H1 (cell line): ENCODE data around the gene COL6A3. TPM values are rescaled to one million over a fixed set of nuclear protein-coding genes. Genes with fewer than 3 reads are reported as not detected.

Experiments
- ASH2L ChIP-seq: fragments of 200-600, 300-600 bp; sonication (generic); IDR thresholded peaks from one replicate; pipeline ENCODE4 v1.7.1; 2017; ENCODE audit warnings: low read length
- JUND ChIP-seq: IDR thresholded peaks from 2 replicates; pipeline ENCODE4 v1.6.1; 2011; ENCODE audit warnings: mild to moderate bottlenecking, improper control_type of control experiment, low read length
- KDM1A ChIP-seq: fragments of 200-600, 300-600 bp; sonication (generic); IDR thresholded peaks from 2 replicates; pipeline ENCODE4 v1.7.1; 2016; ENCODE audit warnings: mild to moderate bottlenecking, low read length, borderline replicate concordance
- KDM5A ChIP-seq: fragments of 200-600 bp; IDR thresholded peaks from 2 replicates; pipeline ENCODE4 v1.7.1; 2012; ENCODE audit warnings: mild to moderate bottlenecking, low read length, inconsistent platforms, mixed read lengths
- POU5F1 ChIP-seq: IDR thresholded peaks from 2 replicates; pipeline ENCODE4 v1.6.1; 2011; ENCODE audit warnings: low read depth, mild to moderate bottlenecking, low read length, moderate library complexity
- SIRT6 ChIP-seq: IDR thresholded peaks from one replicate; pipeline ENCODE4 v1.7.1; 2012; ENCODE audit warnings: low read length, inconsistent platforms
- polyA plus RNA-seq, 7 experiments: library from polyadenylated mRNA; depleted of rRNA in 3 of 7; stranded (reverse) in 5 of 7; unstranded in 2 of 7; fragments of >200 nt in 5 of 7; fragments of 200-250 nt in 2 of 7; gene quantifications; 1 replicate in 5 of 7; 2 replicates in 1 of 7; 4 replicates in 1 of 7; pipeline versions ENCODE4 v1.2.1 to v1.2.3, GENCODE V29; 2011 to 2013; ENCODE audit warnings: missing spikeins in 2 of 7, mixed read lengths in 2 of 7
- total RNA-seq: library from RNA; stranded (reverse); fragmentation: NEBNext Ultra II Directional; extraction: Animal tissue kit (Norgen Biotek cat#: 25700); gene quantifications from 2 replicates; pipeline ENCODE4 v1.2.1, GENCODE V29; 2021
- TF ChIP-seq, protein P1 (sequence below), 3 experiments: IDR thresholded peaks; 1 replicate in 2 of 3; 2 replicates in 1 of 3; pipeline versions ENCODE4 v1.5.1 to v1.6.1; 2011; ENCODE audit warnings: low read length in 3 of 3, mild to moderate bottlenecking in 3 of 3, inconsistent platforms in 2 of 3, low read depth in 1 of 3, moderate library complexity in 1 of 3; ENCODE audit not compliant: insufficient read depth in 1 of 3; ENCODE audit errors: control extremely low read depth in 1 of 3

Gene COL6A3
- total and polyA plus RNA-seq, 2 of the 8 experiments (the other 6 are each of a cell fraction or from before 2014, with no cell fraction given): 1.2 to 3.4 TPM

DNA sequence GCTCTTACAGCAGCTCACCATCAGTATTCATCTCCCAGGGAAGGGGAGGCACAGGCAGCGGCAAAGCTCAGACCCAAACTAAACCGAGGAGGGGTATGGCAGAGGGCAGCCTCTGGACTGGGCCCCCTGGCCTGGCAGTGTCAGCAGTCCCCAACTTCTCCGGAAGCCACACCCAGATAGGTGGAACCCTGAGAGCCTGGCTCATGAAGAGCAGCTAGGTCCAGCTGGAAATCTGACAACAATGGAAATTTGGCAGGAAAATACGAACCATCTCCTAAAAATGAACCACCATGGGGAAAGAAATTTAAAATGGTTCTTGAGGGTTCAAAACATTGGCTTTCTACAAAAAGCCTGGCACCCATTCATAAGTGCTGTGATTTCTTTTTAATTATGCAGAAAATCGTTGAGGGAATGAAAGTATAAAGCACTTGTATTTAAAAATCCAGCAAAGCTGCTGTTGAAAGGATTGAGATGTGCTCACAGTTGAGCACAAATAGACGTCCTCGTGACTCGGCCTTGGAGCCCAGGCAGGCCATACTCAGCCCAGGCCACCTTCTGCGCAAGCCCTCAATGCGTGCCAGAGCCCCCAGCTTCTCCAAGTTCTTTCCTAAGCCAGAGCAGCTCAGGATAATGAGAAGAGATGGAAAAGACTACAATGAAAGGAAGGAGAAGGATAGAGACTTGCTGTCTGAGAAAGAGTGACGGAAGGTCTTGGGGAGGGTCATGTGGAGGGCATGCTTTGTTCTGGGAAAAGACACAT lies 93.0 kb downstream of the COL6A3 start (continued):
- TF ChIP-seq, protein P1, sequence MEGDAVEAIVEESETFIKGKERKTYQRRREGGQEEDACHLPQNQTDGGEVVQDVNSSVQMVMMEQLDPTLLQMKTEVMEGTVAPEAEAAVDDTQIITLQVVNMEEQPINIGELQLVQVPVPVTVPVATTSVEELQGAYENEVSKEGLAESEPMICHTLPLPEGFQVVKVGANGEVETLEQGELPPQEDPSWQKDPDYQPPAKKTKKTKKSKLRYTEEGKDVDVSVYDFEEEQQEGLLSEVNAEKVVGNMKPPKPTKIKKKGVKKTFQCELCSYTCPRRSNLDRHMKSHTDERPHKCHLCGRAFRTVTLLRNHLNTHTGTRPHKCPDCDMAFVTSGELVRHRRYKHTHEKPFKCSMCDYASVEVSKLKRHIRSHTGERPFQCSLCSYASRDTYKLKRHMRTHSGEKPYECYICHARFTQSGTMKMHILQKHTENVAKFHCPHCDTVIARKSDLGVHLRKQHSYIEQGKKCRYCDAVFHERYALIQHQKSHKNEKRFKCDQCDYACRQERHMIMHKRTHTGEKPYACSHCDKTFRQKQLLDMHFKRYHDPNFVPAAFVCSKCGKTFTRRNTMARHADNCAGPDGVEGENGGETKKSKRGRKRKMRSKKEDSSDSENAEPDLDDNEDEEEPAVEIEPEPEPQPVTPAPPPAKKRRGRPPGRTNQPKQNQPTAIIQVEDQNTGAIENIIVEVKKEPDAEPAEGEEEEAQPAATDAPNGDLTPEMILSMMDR (IDR thresholded peaks at IDR 0.05; ENCODE audit: control extremely low read depth in 1 of 3, insufficient read depth in 1 of 3, low read depth in 1 of 3, low read length in 3 of 3): no peak
- TF ChIP-seq KDM1A: no peak
- no peak for TF ChIP-seq SIRT6
- TF ChIP-seq KDM5A: no peak
- TF ChIP-seq ASH2L: no peak
- TF ChIP-seq JUND: no peak
- TF ChIP-seq POU5F1: no peak
- TF ChIP-seq, all 59 proteins: peak for 0
